ENCODE data around the gene RPRM. TPM values are rescaled to one million over a fixed set of nuclear protein-coding genes. Genes with fewer than 3 reads are reported as not detected.

RPRM gene
- total RNA-seq (2021) (2.1 and 2.9 TPM in 2 replicates), Bru-seq, nascent RNA (percentile 50 among the genes with signal in this experiment), BruChase-seq, experiment 1, labeled RNA remaining after a 2-hour chase (percentile 53 among the genes with signal in this experiment), BruChase-seq, experiment 2, labeled RNA remaining after a 6-hour chase (percentile 53 among the genes with signal in this experiment)
- long read RNA-seq, result 0 reads

DNA sequence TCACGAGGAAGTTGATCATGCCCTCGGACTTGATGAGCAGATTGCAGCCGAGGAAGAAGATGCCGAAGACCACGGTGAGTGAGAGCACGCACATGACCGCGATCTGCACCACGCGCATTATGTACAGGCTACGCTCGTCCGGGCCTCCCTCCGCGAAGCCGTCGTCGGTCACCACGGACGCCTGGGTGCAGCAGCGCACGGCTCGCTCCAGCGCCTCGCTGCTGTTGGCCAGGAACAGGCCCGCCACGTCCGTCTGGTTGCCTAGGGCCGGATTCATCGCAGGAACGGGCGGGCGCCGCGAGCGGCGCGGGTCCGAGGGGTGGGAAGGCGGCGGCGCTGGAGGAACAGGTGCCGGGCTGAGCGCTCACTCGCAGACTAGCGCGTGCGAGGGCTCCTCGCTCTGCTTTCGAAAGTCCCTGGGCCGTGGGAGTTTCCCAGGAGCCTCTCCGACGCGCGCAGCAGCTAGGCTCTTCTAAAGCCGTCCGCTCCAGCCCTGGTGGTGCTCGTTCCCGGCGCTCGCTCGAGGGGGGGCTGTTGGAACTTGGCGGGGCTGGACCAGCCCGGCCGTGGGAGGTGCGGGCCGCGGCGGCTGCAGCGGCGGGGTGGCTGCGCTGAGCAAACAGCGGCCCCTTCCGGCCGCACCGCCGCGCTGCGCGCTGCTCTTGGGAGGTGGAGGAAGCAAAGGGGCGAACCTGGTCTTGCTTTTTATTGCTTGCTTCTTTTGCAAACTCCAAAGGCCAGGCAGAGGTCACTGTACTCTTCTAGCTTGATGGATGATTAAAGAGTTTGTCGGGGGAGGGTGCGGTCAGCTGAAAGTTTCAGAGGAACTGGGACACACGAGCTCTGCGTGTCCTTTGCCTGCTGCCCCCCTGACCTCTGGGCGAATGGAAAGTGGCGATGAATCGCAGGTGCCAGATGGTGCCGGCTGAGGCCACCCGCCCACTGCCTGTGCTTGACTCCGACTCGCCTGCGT, at the start of gene RPRM:
Gene RPRM (minus strand): TSS at position 474 of the 973 bp plus-strand sequence. CDS start 197 bp downstream, at position 277.
- Histone ChIP-seq H3K27me3 (ENCODE audit: insufficient read depth, low read depth) (no peaks in the 10 kb centered on the region), H3K36me3 (ENCODE audit: low read depth) (no peaks in the 10 kb centered on the region), H3K4me1 (replicated peaks; ENCODE audit: insufficient read depth) (no peaks in the 10 kb centered on the region), H2AFZ (no peak within 1 kb of the TSS), H3F3A (ENCODE audit: insufficient read depth, low read depth) (no peaks in the 10 kb centered on the region), H3K4me2 (no peak within 1 kb of the TSS), H3K9me2 (ENCODE audit: insufficient read depth) (no peaks in the 10 kb centered on the region), H3K4me3 (no peak within 1 kb of the TSS), H3K27ac (no peak within 1 kb of the TSS), H3K79me2 (ENCODE audit: low read depth) (no peaks in the 10 kb centered on the region), H4K20me1 (ENCODE audit: insufficient read depth) (no peaks in the 10 kb centered on the region), H3K9me3 (ENCODE audit: insufficient read depth, low read depth) (no peaks in the 10 kb centered on the region)
- TF ChIP-seq, protein P1, sequence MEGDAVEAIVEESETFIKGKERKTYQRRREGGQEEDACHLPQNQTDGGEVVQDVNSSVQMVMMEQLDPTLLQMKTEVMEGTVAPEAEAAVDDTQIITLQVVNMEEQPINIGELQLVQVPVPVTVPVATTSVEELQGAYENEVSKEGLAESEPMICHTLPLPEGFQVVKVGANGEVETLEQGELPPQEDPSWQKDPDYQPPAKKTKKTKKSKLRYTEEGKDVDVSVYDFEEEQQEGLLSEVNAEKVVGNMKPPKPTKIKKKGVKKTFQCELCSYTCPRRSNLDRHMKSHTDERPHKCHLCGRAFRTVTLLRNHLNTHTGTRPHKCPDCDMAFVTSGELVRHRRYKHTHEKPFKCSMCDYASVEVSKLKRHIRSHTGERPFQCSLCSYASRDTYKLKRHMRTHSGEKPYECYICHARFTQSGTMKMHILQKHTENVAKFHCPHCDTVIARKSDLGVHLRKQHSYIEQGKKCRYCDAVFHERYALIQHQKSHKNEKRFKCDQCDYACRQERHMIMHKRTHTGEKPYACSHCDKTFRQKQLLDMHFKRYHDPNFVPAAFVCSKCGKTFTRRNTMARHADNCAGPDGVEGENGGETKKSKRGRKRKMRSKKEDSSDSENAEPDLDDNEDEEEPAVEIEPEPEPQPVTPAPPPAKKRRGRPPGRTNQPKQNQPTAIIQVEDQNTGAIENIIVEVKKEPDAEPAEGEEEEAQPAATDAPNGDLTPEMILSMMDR (conservative IDR thresholded peaks at IDR 0.05), result no peak
- no peak for TF ChIP-seq EZH2 (IDR thresholded peaks at IDR 0.05; ENCODE audit: low read depth)
- intact Hi-C loops (cut with micrococcal nuclease; ENCODE audit: unreplicated experiment), result no loop called here
- ChIA-PET CTCF (no interaction called here), POLR2A (ENCODE audit: unreplicated experiment) (no interaction called here)
- DNase-seq, result no peak
- no TSS peak for BruUV-seq (replicated peaks)

DNA sequence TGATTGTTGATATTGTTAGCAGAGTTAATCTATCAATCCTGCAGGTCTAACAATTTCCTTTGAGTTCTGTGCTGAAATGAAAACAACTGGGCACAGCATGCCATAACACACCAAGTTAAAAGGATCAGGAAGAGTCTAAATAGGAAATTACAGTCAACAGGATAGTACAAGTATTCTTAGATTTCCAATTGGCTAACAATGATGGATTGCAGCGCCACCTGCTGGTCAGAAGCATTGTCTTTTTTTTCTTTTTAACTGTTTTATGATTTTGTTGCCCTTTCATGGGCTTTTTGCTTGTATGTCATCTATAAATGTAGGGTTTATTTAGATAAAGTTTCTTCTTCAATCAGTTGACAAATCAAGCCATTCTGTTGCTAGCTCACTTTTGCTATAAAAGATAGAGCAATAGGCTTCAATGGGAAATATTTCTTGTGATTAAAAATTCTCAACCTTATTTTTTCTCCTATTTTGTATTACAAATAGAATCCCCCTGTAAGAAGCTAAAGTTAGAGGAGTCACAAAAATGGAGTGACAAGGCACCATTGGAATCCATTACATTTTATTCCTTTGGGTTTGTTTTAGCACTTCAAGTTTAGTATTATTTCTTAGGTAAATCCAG, 40.8 kb upstream of the RPRM start:
- Histone ChIP-seq H3K4me1 (replicated peaks; ENCODE audit: insufficient read depth) (no peaks in the 10 kb centered on the region), H4K20me1 (ENCODE audit: insufficient read depth) (no peaks in the 10 kb centered on the region), H3F3A (ENCODE audit: insufficient read depth, low read depth) (no peaks in the 10 kb centered on the region), H3K4me3 (no peak overlapping the region), H3K79me2 (ENCODE audit: low read depth) (no peaks in the 10 kb centered on the region), H3K9me3 (ENCODE audit: insufficient read depth, low read depth) (no peaks in the 10 kb centered on the region), H3K36me3 (ENCODE audit: low read depth) (no peaks in the 10 kb centered on the region), H3K9me2 (ENCODE audit: insufficient read depth) (no peaks in the 10 kb centered on the region), H3K27ac (no peak overlapping the region), H3K27me3 (ENCODE audit: insufficient read depth, low read depth) (no peaks in the 10 kb centered on the region), H3K4me2 (no peak overlapping the region), H2AFZ (no peak overlapping the region)
- no TSS peak for BruUV-seq (replicated peaks)
- intact Hi-C loops (cut with micrococcal nuclease; ENCODE audit: unreplicated experiment), result loop anchor here (5.0 kb wide), 1 partner anchor 357 kb away; no protein-coding TSS in a partner anchor
- peak in 1 of 2 experiments; percentile 17 for DNase-seq
- ChIA-PET POLR2A (ENCODE audit: unreplicated experiment) (no interaction called here), CTCF (no interaction called here)
- no peak for TF ChIP-seq EZH2 (IDR thresholded peaks at IDR 0.05; ENCODE audit: low read depth)
- TF ChIP-seq, protein P1 (conservative IDR thresholded peaks at IDR 0.05), result peak; percentile 81

DNA sequence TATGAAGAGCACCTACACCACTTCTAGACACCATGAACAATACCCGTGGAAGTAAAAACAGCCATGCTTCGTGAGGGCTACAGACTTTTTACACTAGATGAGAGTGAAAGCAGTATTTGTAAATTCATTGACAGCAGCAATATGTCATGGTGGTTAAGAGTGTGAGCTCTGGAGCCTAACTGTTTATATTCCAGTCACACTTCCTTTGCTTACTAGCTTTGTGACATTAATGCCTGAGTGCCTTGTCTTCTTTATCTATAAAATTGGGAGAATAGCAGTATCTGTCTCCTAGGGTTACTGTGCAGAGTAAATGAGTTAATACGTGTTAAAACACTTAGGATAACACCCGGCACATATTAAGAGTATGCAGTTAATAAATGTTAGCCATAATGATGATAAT, 33.8 kb upstream of the RPRM start:
- DNase-seq, result no peak
- H2AFZ ChIP-seq, result no peak overlapping the region
- H3K27ac ChIP-seq, result no peak overlapping the region
- H3K4me2 ChIP-seq, result no peak overlapping the region
- H3K79me2 ChIP-seq (ENCODE audit: low read depth), result no peaks in the 10 kb centered on the region
- no peaks in the 10 kb centered on the region for H3K27me3 ChIP-seq (ENCODE audit: insufficient read depth, low read depth)
- H3K9me2 ChIP-seq (ENCODE audit: insufficient read depth), result no peaks in the 10 kb centered on the region
- no peaks in the 10 kb centered on the region for H3F3A ChIP-seq (ENCODE audit: insufficient read depth, low read depth)
- BruUV-seq (replicated peaks), result no TSS peak
- intact Hi-C loops (cut with micrococcal nuclease; ENCODE audit: unreplicated experiment), result no loop called here
- no peaks in the 10 kb centered on the region for H3K4me1 ChIP-seq (replicated peaks; ENCODE audit: insufficient read depth)
- no peak overlapping the region for H3K4me3 ChIP-seq
- H4K20me1 ChIP-seq (ENCODE audit: insufficient read depth), result no peaks in the 10 kb centered on the region
- H3K36me3 ChIP-seq (ENCODE audit: low read depth), result no peaks in the 10 kb centered on the region
- POLR2A ChIA-PET (ENCODE audit: unreplicated experiment), result no interaction called here
- H3K9me3 ChIP-seq (ENCODE audit: insufficient read depth, low read depth), result peaks cover 4% of the 10 kb centered on the region; the same call in 1 of the 2 replicates
- CTCF ChIA-PET, result no interaction called here
- TF ChIP-seq EZH2 (IDR thresholded peaks at IDR 0.05; ENCODE audit: low read depth), result no peak
- TF ChIP-seq, protein P1 (conservative IDR thresholded peaks at IDR 0.05), result no peak
